Measurements from ENCODE around the gene PEMT. TPM values are rescaled to one million over a fixed set of nuclear protein-coding genes. Genes with fewer than 3 reads are reported as not detected.

Gene PEMT
- total RNA-seq, 1 experiment from 2014 or later: 29.5 TPM

- no peaks in the 10 kb centered on the region for H3K27me3 Mint-ChIP-seq (ENCODE audit: insufficient read depth, unreplicated experiment)
- intact Hi-C loops (cut with micrococcal nuclease; ENCODE audit: unreplicated experiment): no loop called here
- H3K36me3 Mint-ChIP-seq (ENCODE audit: insufficient read depth, unreplicated experiment): peaks cover 4% of the 10 kb centered on the region
- no TSS peak for BruUV-seq (replicated peaks)
- Histone ChIP-seq H3K4me3 (ENCODE audit: low read depth, low read length) (no peak overlapping the region), H3K4me1 (no peaks in the 10 kb centered on the region), H3K27me3 (replicated peaks; ENCODE audit: control insufficient read depth, insufficient read depth, low read length) (no peaks in the 10 kb centered on the region), H3K36me3 (ENCODE audit: control insufficient read depth, insufficient read depth, low read length) (no peaks in the 10 kb centered on the region), H3K9me3 (no peaks in the 10 kb centered on the region; the same call in 1 of the 2 replicates)
- H3K4me3 Mint-ChIP-seq (ENCODE audit: unreplicated experiment): no peak overlapping the region
- peaks cover 8% of the 10 kb centered on the region for H3K4me1 Mint-ChIP-seq (ENCODE audit: low read depth, unreplicated experiment)
- POLR2A ChIA-PET: no interaction called here
- no peak overlapping the region for H3K27ac Mint-ChIP-seq (ENCODE audit: unreplicated experiment)
- DNase-seq: no peak
- H3K9me3 Mint-ChIP-seq (ENCODE audit: unreplicated experiment): no peaks in the 10 kb centered on the region
- CTCF ChIA-PET: no interaction called here
- TF ChIP-seq CTCF (IDR thresholded peaks at IDR 0.05; ENCODE audit: insufficient read depth in 1 of 2, low read depth in 1 of 2, low read length in 1 of 2, severe bottlenecking in 1 of 2, unreplicated experiment in 1 of 2): no peak
Observed at GRCh38 chr17:17531156-17531555, 60.4 kb downstream of the PEMT start.

GRCh38 chr17:17528696-17529652, 62.5 kb downstream of the PEMT start:
- H3K27ac Mint-ChIP-seq (ENCODE audit: unreplicated experiment): peak overlapping the region; percentile 22
- H3K4me1 Mint-ChIP-seq (ENCODE audit: low read depth, unreplicated experiment): peaks cover 8% of the 10 kb centered on the region
- H3K27me3 Mint-ChIP-seq (ENCODE audit: insufficient read depth, unreplicated experiment): no peaks in the 10 kb centered on the region
- H3K36me3 Mint-ChIP-seq (ENCODE audit: insufficient read depth, unreplicated experiment): no peaks in the 10 kb centered on the region
- H3K4me3 Mint-ChIP-seq (ENCODE audit: unreplicated experiment): no peak overlapping the region
- no peaks in the 10 kb centered on the region; the same call in 1 of the 2 replicates for H3K9me3 ChIP-seq
- no peak for DNase-seq
- no peaks in the 10 kb centered on the region for H3K9me3 Mint-ChIP-seq (ENCODE audit: unreplicated experiment)
- BruUV-seq (replicated peaks): no TSS peak
- no peak overlapping the region for H3K4me3 ChIP-seq (ENCODE audit: low read depth, low read length)
- POLR2A ChIA-PET: no interaction called here
- TF ChIP-seq CTCF (IDR thresholded peaks at IDR 0.05; ENCODE audit: insufficient read depth in 1 of 2, low read depth in 1 of 2, low read length in 1 of 2, severe bottlenecking in 1 of 2, unreplicated experiment in 1 of 2): no peak
- no peaks in the 10 kb centered on the region for H3K36me3 ChIP-seq (ENCODE audit: control insufficient read depth, insufficient read depth, low read length)
- no peaks in the 10 kb centered on the region for H3K27me3 ChIP-seq (replicated peaks; ENCODE audit: control insufficient read depth, insufficient read depth, low read length)
- CTCF ChIA-PET: interaction anchor here (0.6 to 1.5 kb wide), 2 partner anchors 32 to 476 kb away, joined by 3 to 4 read pairs; no protein-coding TSS in a partner anchor
- no peaks in the 10 kb centered on the region for H3K4me1 ChIP-seq
- intact Hi-C loops (cut with micrococcal nuclease; ENCODE audit: unreplicated experiment): no loop called here

GRCh38 chr17:17527956-17528500, 63.5 kb downstream of the PEMT start:
- Histone ChIP-seq H3K4me1 (no peaks in the 10 kb centered on the region), H3K36me3 (ENCODE audit: control insufficient read depth, insufficient read depth, low read length) (no peaks in the 10 kb centered on the region), H3K9me3 (no peaks in the 10 kb centered on the region; the same call in 1 of the 2 replicates), H3K27me3 (replicated peaks; ENCODE audit: control insufficient read depth, insufficient read depth, low read length) (no peaks in the 10 kb centered on the region), H3K4me3 (ENCODE audit: low read depth, low read length) (no peak overlapping the region)
- no peaks in the 10 kb centered on the region for H3K27me3 Mint-ChIP-seq (ENCODE audit: insufficient read depth, unreplicated experiment)
- DNase-seq: no peak
- H3K27ac Mint-ChIP-seq (ENCODE audit: unreplicated experiment): no peak overlapping the region
- BruUV-seq (replicated peaks): no TSS peak
- H3K4me1 Mint-ChIP-seq (ENCODE audit: low read depth, unreplicated experiment): peaks cover 8% of the 10 kb centered on the region
- ChIA-PET CTCF (interaction anchor here (0.6 kb wide), 1 partner anchor 477 kb away, joined by 3 read pairs; no protein-coding TSS in a partner anchor), POLR2A (no interaction called here)
- intact Hi-C loops (cut with micrococcal nuclease; ENCODE audit: unreplicated experiment): no loop called here
- H3K9me3 Mint-ChIP-seq (ENCODE audit: unreplicated experiment): no peaks in the 10 kb centered on the region
- TF ChIP-seq CTCF (IDR thresholded peaks at IDR 0.05; ENCODE audit: insufficient read depth in 1 of 2, low read depth in 1 of 2, low read length in 1 of 2, severe bottlenecking in 1 of 2, unreplicated experiment in 1 of 2): no peak
- H3K4me3 Mint-ChIP-seq (ENCODE audit: unreplicated experiment): no peak overlapping the region
- H3K36me3 Mint-ChIP-seq (ENCODE audit: insufficient read depth, unreplicated experiment): no peaks in the 10 kb centered on the region
